Osteocyte (in vitro differentiated cells): ENCODE results near the gene ALDH1L2. TPM values are rescaled to one million over a fixed set of nuclear protein-coding genes. Genes with fewer than 3 reads are reported as not detected.
A peak's percentile ranks its signal among the peaks of the same experiment; 100 is the strongest.

ENCODE experiments used
- DNase-seq: peaks from one replicate; pipeline ENCODE4 v3.0.0; 2021; ENCODE audit warnings: mixed read lengths; ENCODE audit not compliant: unreplicated experiment; ENCODE audit errors: extremely low spot score
- H3K27ac Mint-ChIP-seq: one replicate; pipeline ENCODE4 v1.8.0; 2021; ENCODE audit warnings: mild to moderate bottlenecking, mixed read lengths; ENCODE audit not compliant: unreplicated experiment
- H3K27me3 Mint-ChIP-seq: one replicate; pipeline ENCODE4 v1.8.0; 2021; ENCODE audit warnings: mixed read lengths; ENCODE audit not compliant: unreplicated experiment
- H3K36me3 Mint-ChIP-seq: one replicate; pipeline ENCODE4 v1.8.0; 2021; ENCODE audit warnings: mixed read lengths; ENCODE audit not compliant: unreplicated experiment
- H3K4me1 Mint-ChIP-seq: one replicate; pipeline ENCODE4 v1.8.0; 2021; ENCODE audit warnings: mixed read lengths; ENCODE audit not compliant: unreplicated experiment
- H3K4me3 Mint-ChIP-seq: one replicate; pipeline ENCODE4 v1.8.0; 2021; ENCODE audit warnings: mild to moderate bottlenecking, moderate library complexity, mixed read lengths; ENCODE audit not compliant: unreplicated experiment
- H3K9me3 Mint-ChIP-seq: one replicate; pipeline ENCODE4 v1.8.0; 2021; ENCODE audit warnings: mixed read lengths; ENCODE audit not compliant: unreplicated experiment
- total RNA-seq: library from RNA; stranded (reverse); gene quantifications from 2 replicates; pipeline ENCODE4 v1.2.1, GENCODE V29; 2021
- TF ChIP-seq, protein P1 (sequence below): fragments of 200-600 bp; sonication (generic); IDR thresholded peaks from 2 replicates; pipeline ENCODE4 v1.5.0; 2021; ENCODE audit warnings: antibody characterized with exemption, mild to moderate bottlenecking, moderate library complexity

The ALDH1L2 gene
- total RNA-seq, 1 donor from 2014 or later, result 85.5 TPM

- Mint-ChIP-seq H3K4me3 (peak overlapping the region; percentile 96), H3K36me3 (no peaks in the 10 kb centered on the region), H3K27ac (peak overlapping the region; percentile 97), H3K9me3 (peaks cover 8% of the 10 kb centered on the region), H3K4me1 (peaks cover 25% of the 10 kb centered on the region), H3K27me3 (no peaks in the 10 kb centered on the region)
- TF ChIP-seq, protein P1, sequence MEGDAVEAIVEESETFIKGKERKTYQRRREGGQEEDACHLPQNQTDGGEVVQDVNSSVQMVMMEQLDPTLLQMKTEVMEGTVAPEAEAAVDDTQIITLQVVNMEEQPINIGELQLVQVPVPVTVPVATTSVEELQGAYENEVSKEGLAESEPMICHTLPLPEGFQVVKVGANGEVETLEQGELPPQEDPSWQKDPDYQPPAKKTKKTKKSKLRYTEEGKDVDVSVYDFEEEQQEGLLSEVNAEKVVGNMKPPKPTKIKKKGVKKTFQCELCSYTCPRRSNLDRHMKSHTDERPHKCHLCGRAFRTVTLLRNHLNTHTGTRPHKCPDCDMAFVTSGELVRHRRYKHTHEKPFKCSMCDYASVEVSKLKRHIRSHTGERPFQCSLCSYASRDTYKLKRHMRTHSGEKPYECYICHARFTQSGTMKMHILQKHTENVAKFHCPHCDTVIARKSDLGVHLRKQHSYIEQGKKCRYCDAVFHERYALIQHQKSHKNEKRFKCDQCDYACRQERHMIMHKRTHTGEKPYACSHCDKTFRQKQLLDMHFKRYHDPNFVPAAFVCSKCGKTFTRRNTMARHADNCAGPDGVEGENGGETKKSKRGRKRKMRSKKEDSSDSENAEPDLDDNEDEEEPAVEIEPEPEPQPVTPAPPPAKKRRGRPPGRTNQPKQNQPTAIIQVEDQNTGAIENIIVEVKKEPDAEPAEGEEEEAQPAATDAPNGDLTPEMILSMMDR, result peak; percentile 16
- DNase-seq, result peak; percentile 87
Observed at GRCh38 chr12:105083551-105084105, 630 bp downstream of the ALDH1L2 start.

- DNase-seq, result no peak
- TF ChIP-seq, protein P1, result no peak
- Mint-ChIP-seq H3K27ac (peak overlapping the region; percentile 97), H3K36me3 (no peaks in the 10 kb centered on the region), H3K4me3 (peak overlapping the region; percentile 96), H3K4me1 (peaks cover 25% of the 10 kb centered on the region), H3K9me3 (peaks cover 8% of the 10 kb centered on the region), H3K27me3 (no peaks in the 10 kb centered on the region)
Observed at GRCh38 chr12:105083031-105083430, 1.2 kb downstream of the ALDH1L2 start.

- no peaks in the 10 kb centered on the region for H3K9me3 Mint-ChIP-seq
- TF ChIP-seq, protein P1, result no peak
- H3K27ac Mint-ChIP-seq, result no peak overlapping the region
- DNase-seq, result no peak
- H3K4me1 Mint-ChIP-seq, result peaks cover 40% of the 10 kb centered on the region
- no peak overlapping the region for H3K4me3 Mint-ChIP-seq
- H3K36me3 Mint-ChIP-seq, result peaks cover 7% of the 10 kb centered on the region
- no peaks in the 10 kb centered on the region for H3K27me3 Mint-ChIP-seq
Observed at GRCh38 chr12:105078712-105079570, 5.3 kb downstream of the ALDH1L2 start.

DNA sequence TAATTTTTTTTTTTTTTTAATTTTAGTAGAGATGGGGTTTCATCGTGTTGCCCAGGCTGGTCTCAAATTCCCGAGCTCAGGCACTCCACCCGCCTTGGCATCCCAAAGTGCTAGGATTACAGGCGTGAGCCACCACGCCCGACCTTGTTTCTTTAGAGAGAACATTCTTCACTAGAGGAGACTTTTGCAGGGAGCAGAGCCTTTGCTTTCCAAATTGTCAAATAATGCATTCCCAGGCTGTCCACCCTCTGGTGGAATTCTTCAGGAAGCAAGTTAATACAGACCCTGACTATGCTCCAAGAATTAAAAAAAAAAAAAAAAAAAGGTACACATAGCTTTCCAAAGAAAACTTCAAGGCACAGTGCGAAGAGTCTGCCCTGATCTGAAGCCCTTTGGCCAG is 6.8 kb downstream of the ALDH1L2 start:
- H3K9me3 Mint-ChIP-seq, result no peaks in the 10 kb centered on the region
- H3K4me3 Mint-ChIP-seq, result no peak overlapping the region
- DNase-seq, result no peak
- H3K27me3 Mint-ChIP-seq, result no peaks in the 10 kb centered on the region
- H3K4me1 Mint-ChIP-seq, result peaks cover 25% of the 10 kb centered on the region
- peak overlapping the region; percentile 23 for H3K27ac Mint-ChIP-seq
- TF ChIP-seq, protein P1, result no peak
- H3K36me3 Mint-ChIP-seq, result peaks cover 9% of the 10 kb centered on the region

DNA sequence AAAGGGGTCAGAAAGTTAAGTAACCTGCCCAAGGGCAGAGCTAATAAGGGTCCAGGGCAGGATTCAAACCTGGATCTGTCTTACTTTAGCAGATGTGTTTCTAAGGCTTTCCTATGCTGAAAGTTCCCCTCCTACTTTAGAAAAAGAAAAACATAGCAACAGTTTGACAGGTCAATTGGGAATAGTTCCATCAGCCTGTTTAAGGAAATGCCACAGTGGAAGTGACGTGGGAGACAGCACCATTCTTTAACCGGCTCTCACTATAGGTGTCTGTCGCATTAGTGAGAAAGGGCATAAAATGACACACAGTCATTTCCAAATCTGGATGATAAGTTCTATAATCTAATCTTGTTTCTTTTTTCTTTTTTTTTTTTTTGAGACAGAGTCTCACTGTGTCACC is 7.3 kb downstream of the ALDH1L2 start:
- H3K27me3 Mint-ChIP-seq, result no peaks in the 10 kb centered on the region
- TF ChIP-seq, protein P1, result no peak
- H3K4me3 Mint-ChIP-seq, result no peak overlapping the region
- peaks cover 13% of the 10 kb centered on the region for H3K36me3 Mint-ChIP-seq
- no peak overlapping the region for H3K27ac Mint-ChIP-seq
- no peaks in the 10 kb centered on the region for H3K9me3 Mint-ChIP-seq
- peaks cover 20% of the 10 kb centered on the region for H3K4me1 Mint-ChIP-seq
- no peak for DNase-seq
